ENCODE data around the gene XPR1.

GRCh38 chr1:180731131-180731530, 99.3 kb downstream of the XPR1 start:
- TF ChIP-seq CTCF (conservative IDR thresholded peaks at IDR 0.05; ENCODE audit: low read depth, low read length) (no peak), EZH2 (IDR thresholded peaks at IDR 0.05; ENCODE audit: borderline replicate concordance, low read depth, low read length, poor library complexity, severe bottlenecking) (no peak)
